NCI-H187 (cell line): ENCODE measurements around the gene SLC39A8.

Experiments
- DNase-seq, 2 experiments: peaks; one replicate each; lab custom pipeline; 2025; lab: John Stamatoyannopoulos, UW

Gene SLC39A8

GRCh38 chr4:102227388-102227787 is 117.9 kb downstream of the SLC39A8 start:
- no peak for DNase-seq

- no peak for DNase-seq
Measured at GRCh38 chr4:102223461-102223860, 121.8 kb downstream of the SLC39A8 start.

GRCh38 chr4:102222838-102223409 is 122.4 kb downstream of the SLC39A8 start:
- DNase-seq, result no peak

GRCh38 chr4:102219129-102219528 is 126.2 kb downstream of the SLC39A8 start:
- no peak for DNase-seq

GRCh38 chr4:102218656-102219055 is 126.6 kb downstream of the SLC39A8 start:
- no peak for DNase-seq

GRCh38 chr4:102217775-102218355 is 127.4 kb downstream of the SLC39A8 start:
- no peak for DNase-seq

- DNase-seq, result no peak
Measured at GRCh38 chr4:102217345-102217744, 127.9 kb downstream of the SLC39A8 start.

GRCh38 chr4:102216666-102217065 is 128.6 kb downstream of the SLC39A8 start:
- no peak for DNase-seq

GRCh38 chr4:102213031-102213430 is 132.3 kb downstream of the SLC39A8 start:
- DNase-seq, result no peak
